GM23338 (cell line): ENCODE measurements around the gene SYT2. TPM values are rescaled to one million over a fixed set of nuclear protein-coding genes. Genes with fewer than 3 reads are reported as not detected.

Experiments
- ATAC-seq: fragments of 200-7000 bp; cut with Tn5 transposase; 3 replicates; pipeline ENCODE4 v1.9.1; 2020
- DNase-seq: peaks from one replicate; pipeline ENCODE4 v3.0.0-alpha.2; 2015; ENCODE audit warnings: low spot score
- H2AFZ ChIP-seq: fragments of 200-600 bp; sonication (generic); 2 replicates; pipeline ENCODE4 v1.8.0; 2016; ENCODE audit warnings: antibody characterized with exemption, mild to moderate bottlenecking, moderate library complexity
- H3F3A ChIP-seq: fragments of 200-600 bp; sonication (generic); replicated peaks from 2 replicates; pipeline ENCODE4 v1.8.0; 2017; ENCODE audit warnings: antibody characterized with exemption, mixed run types, low read depth
- H3K27ac ChIP-seq: fragments of 200-600 bp; sonication (generic); 2 replicates; pipeline ENCODE4 v1.6.1; 2016; ENCODE audit warnings: low read depth
- H3K27me3 ChIP-seq: fragments of 200-600 bp; sonication (generic); 2 replicates; pipeline ENCODE4 v1.8.0; 2016; ENCODE audit warnings: mild to moderate bottlenecking, mixed run types, moderate library complexity; ENCODE audit not compliant: insufficient read depth
- H3K36me3 ChIP-seq: fragments of 200-600 bp; sonication (generic); 2 replicates; pipeline ENCODE4 v1.8.0; 2016; ENCODE audit warnings: mild to moderate bottlenecking; ENCODE audit not compliant: insufficient read depth
- H3K4me1 ChIP-seq: fragments of 200-600 bp; sonication (generic); 2 replicates; pipeline ENCODE4 v1.8.0; 2016; ENCODE audit warnings: mild to moderate bottlenecking, moderate library complexity; ENCODE audit not compliant: insufficient read depth
- H3K4me2 ChIP-seq: fragments of 200-600 bp; sonication (generic); 2 replicates; pipeline ENCODE4 v1.7.1; 2017; ENCODE audit warnings: mixed run types
- H3K4me3 ChIP-seq: fragments of 200-600 bp; sonication (generic); 2 replicates; pipeline ENCODE4 v1.6.1; 2016; ENCODE audit warnings: mixed run types
- H3K79me2 ChIP-seq: fragments of 200-600 bp; sonication (generic); replicated peaks from 2 replicates; pipeline ENCODE4 v1.8.0; 2017; ENCODE audit warnings: mild to moderate bottlenecking; ENCODE audit not compliant: insufficient read depth
- H3K9me2 ChIP-seq: fragments of 200-600 bp; sonication (generic); 2 replicates; pipeline ENCODE4 v1.8.0; 2017; ENCODE audit not compliant: insufficient read depth
- H4K20me1 ChIP-seq: fragments of 200-600 bp; sonication (generic); replicated peaks from 2 replicates; pipeline ENCODE4 v1.8.0; 2017; ENCODE audit warnings: mild to moderate bottlenecking; ENCODE audit not compliant: insufficient read depth
- H3K27ac Mint-ChIP-seq: 2 replicates; pipeline ENCODE4 v1.8.0; 2020; ENCODE audit warnings: inconsistent platforms, mild to moderate bottlenecking, moderate library complexity, mixed read lengths
- H3K27me3 Mint-ChIP-seq: 3 replicates; pipeline ENCODE4 v1.8.0; 2022; ENCODE audit warnings: low read depth, mild to moderate bottlenecking, moderate library complexity, mixed read lengths, inconsistent platforms; ENCODE audit not compliant: insufficient read depth, poor library complexity
- H3K36me3 Mint-ChIP-seq: 3 replicates; pipeline ENCODE4 v1.8.0; 2021; ENCODE audit warnings: low read depth, mild to moderate bottlenecking, inconsistent platforms, moderate library complexity, mixed read lengths
- H3K4me1 Mint-ChIP-seq: 3 replicates; pipeline ENCODE4 v1.8.0; 2020; ENCODE audit warnings: mild to moderate bottlenecking, inconsistent platforms, mixed read lengths
- H3K4me3 Mint-ChIP-seq: 3 replicates; pipeline ENCODE4 v1.8.0; 2021; ENCODE audit warnings: moderate library complexity, mild to moderate bottlenecking, inconsistent platforms, mixed read lengths
- H3K9me3 Mint-ChIP-seq: 3 replicates; pipeline ENCODE4 v1.8.0; 2020; ENCODE audit warnings: moderate library complexity, mild to moderate bottlenecking, inconsistent platforms, mixed read lengths
- EZH2 ChIP-seq: fragments of 200-600 bp; sonication (generic); IDR thresholded peaks from one replicate; pipeline ENCODE4 v1.8.0; 2017; ENCODE audit warnings: antibody characterized with exemption, mild to moderate bottlenecking, low read depth; ENCODE audit not compliant: unreplicated experiment
- JUNB ChIP-seq: IDR thresholded peaks from one replicate; pipeline ENCODE4 v1.6.1; 2016; ENCODE audit warnings: antibody characterized with exemption; ENCODE audit not compliant: unreplicated experiment
- STAT1 ChIP-seq: IDR thresholded peaks from one replicate; pipeline ENCODE4 v1.6.1; 2016; ENCODE audit warnings: antibody characterized with exemption; ENCODE audit not compliant: unreplicated experiment
- ZNF114 ChIP-seq: fragments of 250-450 bp; sonication (Bioruptor Pico); IDR thresholded peaks from 2 replicates; pipeline ENCODE4 v1.5.0; 2020; ENCODE audit warnings: mild to moderate bottlenecking, moderate library complexity
- polyA plus RNA-seq: library from polyadenylated mRNA; unstranded; fragments of >200 nt; fragmentation: Nextera tagmentation; extraction: Ambion mirVana; gene quantifications from 2 replicates; pipeline ENCODE4 v1.2.1, GENCODE V29; 2016
- total RNA-seq: library from RNA; depleted of rRNA; stranded (reverse); fragments of >200 nt; shearing (Covaris generic); gene quantifications from 2 replicates; pipeline ENCODE4 v1.2.3, GENCODE V29; 2014
- TF ChIP-seq, protein P1 (sequence below), 2 experiments: fragments of 200-600 bp in 1 of 2; sonication (generic) in 1 of 2; conservative IDR thresholded peaks; 2 replicates each; pipeline versions ENCODE4 v1.5.1 to v1.6.1; 2016 to 2017; ENCODE audit warnings: antibody characterized with exemption in 2 of 2, low read depth in 2 of 2, mild to moderate bottlenecking in 2 of 2, moderate library complexity in 1 of 2

The SYT2 gene
- total and polyA plus RNA-seq, 2 experiments from 2014 or later = 2.4 to 12.5 TPM

DNA sequence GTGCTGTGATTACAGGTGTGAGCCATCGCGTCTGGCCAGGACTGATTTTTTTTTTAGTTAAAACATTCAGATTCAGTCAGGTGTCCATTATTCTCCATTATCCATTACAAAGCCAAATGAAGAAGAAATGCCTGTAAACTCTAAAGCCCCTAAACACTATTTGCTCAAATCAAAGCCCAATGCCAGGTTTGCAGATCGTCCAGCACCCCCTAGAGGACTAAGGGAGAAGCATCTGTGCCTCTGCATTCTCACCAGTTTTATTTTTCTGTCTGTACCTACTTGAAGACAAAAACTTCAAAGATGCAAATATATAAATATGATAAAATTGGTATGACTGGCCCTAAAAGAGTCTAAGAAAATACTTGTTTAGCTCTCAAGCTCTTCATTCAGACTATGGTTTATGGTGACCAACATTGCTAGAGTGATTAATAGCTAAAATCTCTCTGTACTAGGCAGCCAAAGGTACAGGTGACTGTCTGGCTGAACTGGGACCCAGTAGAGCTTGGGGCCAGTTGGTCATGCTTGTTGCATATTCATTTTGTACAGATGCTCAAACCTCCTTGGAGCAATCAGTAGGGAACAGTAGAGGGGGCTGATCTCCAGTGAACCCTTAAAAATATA lies 138.4 kb downstream of the SYT2 start:
- Histone ChIP-seq H3K4me1 (peaks cover 30% of the 10 kb centered on the region), H2AFZ (no peak overlapping the region), H3K79me2 (no peaks in the 10 kb centered on the region), H3K9me2 (no peaks in the 10 kb centered on the region), H3K4me2 (no peak overlapping the region), H3F3A (no peaks in the 10 kb centered on the region), H3K27ac (no peak overlapping the region), H3K27me3 (no peaks in the 10 kb centered on the region), H4K20me1 (no peaks in the 10 kb centered on the region), H3K36me3 (no peaks in the 10 kb centered on the region), H3K4me3 (no peak overlapping the region)
- Mint-ChIP-seq H3K27me3 (no peaks in the 10 kb centered on the region), H3K27ac (no peak overlapping the region), H3K4me1 (peaks cover 35% of the 10 kb centered on the region), H3K4me3 (no peak overlapping the region), H3K36me3 (no peaks in the 10 kb centered on the region; the same call in 2 of the 3 replicates), H3K9me3 (no peaks in the 10 kb centered on the region)
- no peak for TF ChIP-seq ZNF114
- no peak for TF ChIP-seq STAT1
- TF ChIP-seq, protein P1, sequence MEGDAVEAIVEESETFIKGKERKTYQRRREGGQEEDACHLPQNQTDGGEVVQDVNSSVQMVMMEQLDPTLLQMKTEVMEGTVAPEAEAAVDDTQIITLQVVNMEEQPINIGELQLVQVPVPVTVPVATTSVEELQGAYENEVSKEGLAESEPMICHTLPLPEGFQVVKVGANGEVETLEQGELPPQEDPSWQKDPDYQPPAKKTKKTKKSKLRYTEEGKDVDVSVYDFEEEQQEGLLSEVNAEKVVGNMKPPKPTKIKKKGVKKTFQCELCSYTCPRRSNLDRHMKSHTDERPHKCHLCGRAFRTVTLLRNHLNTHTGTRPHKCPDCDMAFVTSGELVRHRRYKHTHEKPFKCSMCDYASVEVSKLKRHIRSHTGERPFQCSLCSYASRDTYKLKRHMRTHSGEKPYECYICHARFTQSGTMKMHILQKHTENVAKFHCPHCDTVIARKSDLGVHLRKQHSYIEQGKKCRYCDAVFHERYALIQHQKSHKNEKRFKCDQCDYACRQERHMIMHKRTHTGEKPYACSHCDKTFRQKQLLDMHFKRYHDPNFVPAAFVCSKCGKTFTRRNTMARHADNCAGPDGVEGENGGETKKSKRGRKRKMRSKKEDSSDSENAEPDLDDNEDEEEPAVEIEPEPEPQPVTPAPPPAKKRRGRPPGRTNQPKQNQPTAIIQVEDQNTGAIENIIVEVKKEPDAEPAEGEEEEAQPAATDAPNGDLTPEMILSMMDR (conservative IDR thresholded peaks at IDR 0.05; ENCODE audit: low read depth in 2 of 2) = peak; percentile 90 to 99
- ATAC-seq (peak; percentile 57), DNase-seq (peak; percentile 78)

DNA sequence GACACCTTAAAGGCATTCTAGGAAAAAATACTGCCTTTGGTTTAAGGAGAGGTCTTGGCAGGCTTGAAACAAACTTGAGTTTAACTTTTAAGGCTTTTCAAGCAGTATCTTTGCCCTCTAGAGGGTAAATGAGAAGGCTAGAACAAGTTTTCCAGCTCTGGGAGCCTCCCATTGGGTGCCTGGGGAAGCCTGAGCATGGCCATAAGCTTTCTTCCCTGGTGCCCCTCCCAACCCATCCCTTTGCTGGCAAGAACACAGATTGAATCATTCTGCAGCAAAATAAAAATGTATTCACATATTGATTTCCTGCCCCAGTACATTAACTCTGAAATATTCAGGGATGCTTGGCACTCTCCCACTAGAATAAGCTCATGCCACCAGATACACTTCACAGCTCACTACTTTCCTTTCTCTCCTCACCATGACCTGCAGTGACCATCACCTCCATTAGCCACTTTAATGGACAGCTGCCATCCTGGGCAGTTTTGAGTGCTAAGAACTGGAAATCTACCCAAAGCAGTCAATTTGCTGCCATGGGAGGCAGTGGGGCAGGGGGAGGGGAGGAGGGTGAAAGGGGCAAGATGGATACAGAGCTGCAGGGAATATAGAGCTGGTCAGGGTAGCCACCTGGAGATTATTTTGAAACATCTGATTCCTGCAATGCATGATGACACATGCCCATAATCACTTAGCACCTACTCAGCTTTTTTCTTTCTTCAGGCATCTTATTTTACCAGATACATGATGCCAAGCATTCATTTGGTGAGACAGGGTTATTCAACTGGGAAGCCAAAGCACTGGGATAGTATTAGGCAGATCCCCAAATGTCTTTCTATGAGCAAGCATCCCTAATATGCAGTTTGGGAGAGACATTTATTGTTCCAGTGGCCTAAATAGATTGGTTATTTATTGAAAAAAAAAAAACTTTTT lies 140.6 kb downstream of the SYT2 start:
- no peaks in the 10 kb centered on the region for H3K36me3 ChIP-seq
- no peak overlapping the region for H2AFZ ChIP-seq
- no peak overlapping the region for H3K27ac Mint-ChIP-seq
- H3K4me1 Mint-ChIP-seq = peaks cover 50% of the 10 kb centered on the region
- H3K36me3 Mint-ChIP-seq = no peaks in the 10 kb centered on the region; the same call in 2 of the 3 replicates
- no peak overlapping the region for H3K4me3 Mint-ChIP-seq
- peaks cover 31% of the 10 kb centered on the region for H3K4me1 ChIP-seq
- H3K27me3 ChIP-seq = no peaks in the 10 kb centered on the region
- TF ChIP-seq, protein P1 (conservative IDR thresholded peaks at IDR 0.05; ENCODE audit: low read depth in 2 of 2) = 0 out of 4 replicates have a peak, but pooled peaks of 1 of the 2 experiments have one; percentile 0
- TF ChIP-seq JUNB = no peak
- no peak for TF ChIP-seq EZH2
- H3K4me2 ChIP-seq = no peak overlapping the region
- no peaks in the 10 kb centered on the region for H3K9me2 ChIP-seq
- DNase-seq (no peak), ATAC-seq (no peak)
- H4K20me1 ChIP-seq = no peaks in the 10 kb centered on the region
- H3K27me3 Mint-ChIP-seq = no peaks in the 10 kb centered on the region
- no peaks in the 10 kb centered on the region for H3K79me2 ChIP-seq
- H3K9me3 Mint-ChIP-seq = no peaks in the 10 kb centered on the region
- H3F3A ChIP-seq = no peaks in the 10 kb centered on the region
- H3K27ac ChIP-seq = peak overlapping the region; percentile 63
- no peak overlapping the region for H3K4me3 ChIP-seq
